Measurements from ENCODE around the gene MAFG.
A peak's percentile ranks its signal among the peaks of the same experiment; 100 is the strongest.
"Not testable (repeated sequence)": the region's sequence is repeated elsewhere in the genome, so short reads cannot be mapped to it uniquely, and the experiment has no call there.

MAFG gene

GRCh38 chr17:81925860-81926450 is 1.6 kb downstream of the MAFG start:
- Histone ChIP-seq H3K36me3 (ENCODE audit: insufficient read depth, low read length) (no peaks in the 10 kb centered on the region), H3K9ac (ENCODE audit: low read depth, low read length) (peak overlapping the region; percentile 66), H3K4me1 (ENCODE audit: insufficient read depth, low read length) (peaks cover 28% of the 10 kb centered on the region; the same call in 1 of the 2 replicates)

GRCh38 chr17:81924557-81925532 is 2.7 kb downstream of the MAFG start:
- Histone ChIP-seq H3K9me3 (ENCODE audit: control insufficient read depth, insufficient read depth, low read length) (no peaks in the 10 kb centered on the region), H3K9ac (ENCODE audit: low read depth, low read length) (peak overlapping the region; percentile 59; the same call in 1 of the 2 replicates), H3K36me3 (ENCODE audit: insufficient read depth, low read length) (no peaks in the 10 kb centered on the region; the same call in 1 of the 2 replicates), H3K4me1 (ENCODE audit: insufficient read depth, low read length) (peaks cover 28% of the 10 kb centered on the region; the same call in 1 of the 2 replicates)

More at GRCh38 chr17:81925860-81926450, 1.6 kb downstream of the MAFG start:
- no peaks in the 10 kb centered on the region for H3K9me3 ChIP-seq (ENCODE audit: control insufficient read depth, insufficient read depth, low read length)

- H3K4me1 ChIP-seq (ENCODE audit: insufficient read depth, low read length), result peaks cover 28% of the 10 kb centered on the region; the same call in 1 of the 2 replicates
- peaks cover 2% of the 10 kb centered on the region; the same call in 1 of the 2 replicates for H3K36me3 ChIP-seq (ENCODE audit: insufficient read depth, low read length)
- peak overlapping the region; percentile 59 for H3K9ac ChIP-seq (ENCODE audit: low read depth, low read length)
- no peaks in the 10 kb centered on the region for H3K9me3 ChIP-seq (ENCODE audit: control insufficient read depth, insufficient read depth, low read length)
These were observed 4.0 kb downstream of the MAFG start for GRCh38 chr17:81923302-81924260.

GRCh38 chr17:81922566-81923301 is 4.8 kb downstream of the MAFG start:
- peaks cover 28% of the 10 kb centered on the region; the same call in 1 of the 2 replicates for H3K4me1 ChIP-seq (ENCODE audit: insufficient read depth, low read length)
- peaks cover 2% of the 10 kb centered on the region; the same call in 1 of the 2 replicates for H3K36me3 ChIP-seq (ENCODE audit: insufficient read depth, low read length)
- no peaks in the 10 kb centered on the region for H3K9me3 ChIP-seq (ENCODE audit: control insufficient read depth, insufficient read depth, low read length)
- H3K9ac ChIP-seq (ENCODE audit: low read depth, low read length), result peak overlapping the region; percentile 24; the same call in 1 of the 2 replicates

GRCh38 chr17:81921996-81922565 is 5.5 kb downstream of the MAFG start:
- Histone ChIP-seq H3K9ac (ENCODE audit: low read depth, low read length) (no peak overlapping the region), H3K9me3 (ENCODE audit: control insufficient read depth, insufficient read depth, low read length) (no peaks in the 10 kb centered on the region), H3K4me1 (ENCODE audit: insufficient read depth, low read length) (peaks cover 32% of the 10 kb centered on the region), H3K36me3 (ENCODE audit: insufficient read depth, low read length) (peaks cover 2% of the 10 kb centered on the region; the same call in 1 of the 2 replicates)

GRCh38 chr17:81921537-81921862 is 6.0 kb downstream of the MAFG start:
- Histone ChIP-seq H3K9me3 (ENCODE audit: control insufficient read depth, insufficient read depth, low read length) (no peaks in the 10 kb centered on the region), H3K9ac (ENCODE audit: low read depth, low read length) (no peak overlapping the region), H3K36me3 (ENCODE audit: insufficient read depth, low read length) (peaks cover 2% of the 10 kb centered on the region; the same call in 1 of the 2 replicates), H3K4me1 (ENCODE audit: insufficient read depth, low read length) (peaks cover 37% of the 10 kb centered on the region)

GRCh38 chr17:81920612-81921536 is 6.7 kb downstream of the MAFG start:
- H3K36me3 ChIP-seq (ENCODE audit: insufficient read depth, low read length), result peaks cover 2% of the 10 kb centered on the region; the same call in 1 of the 2 replicates
- H3K9me3 ChIP-seq (ENCODE audit: control insufficient read depth, insufficient read depth, low read length), result no peaks in the 10 kb centered on the region
- H3K4me1 ChIP-seq (ENCODE audit: insufficient read depth, low read length), result peaks cover 34% of the 10 kb centered on the region
- no peak overlapping the region for H3K9ac ChIP-seq (ENCODE audit: low read depth, low read length)

- Histone ChIP-seq H3K4me1 (ENCODE audit: insufficient read depth, low read length) (peaks cover 19% of the 10 kb centered on the region), H3K9ac (ENCODE audit: low read depth, low read length) (no peak overlapping the region), H3K9me3 (ENCODE audit: control insufficient read depth, insufficient read depth, low read length) (no peaks in the 10 kb centered on the region), H3K36me3 (ENCODE audit: insufficient read depth, low read length) (peaks cover 2% of the 10 kb centered on the region; the same call in 1 of the 2 replicates)
These were observed 8.5 kb downstream of the MAFG start for GRCh38 chr17:81918832-81919545.

GRCh38 chr17:81918333-81918669 is 9.2 kb downstream of the MAFG start:
- H3K4me1 ChIP-seq (ENCODE audit: insufficient read depth, low read length), result peaks cover 14% of the 10 kb centered on the region
- not testable (repeated sequence) for H3K36me3 ChIP-seq (ENCODE audit: insufficient read depth, low read length)

GRCh38 chr17:81917565-81918332 is 9.8 kb downstream of the MAFG start, which contains the start of gene SIRT7:
Gene SIRT7 (minus strand): TSS chr17:81918176. CDS start chr17:81918131, 45 bp downstream.
- Histone ChIP-seq H3K4me1 (ENCODE audit: insufficient read depth, low read length) (peaks cover 12% of the 10 kb centered on the region), H3K36me3 (ENCODE audit: insufficient read depth, low read length) (peaks cover 2% of the 10 kb centered on the region; the same call in 1 of the 2 replicates), H3K9me3 (ENCODE audit: control insufficient read depth, insufficient read depth, low read length) (no peaks in the 10 kb centered on the region), H3K9ac (ENCODE audit: low read depth, low read length) (peak within 1 kb of the TSS; percentile 85)

More at GRCh38 chr17:81918333-81918669, 9.2 kb downstream of the MAFG start:
- peak overlapping the region; percentile 85; the same call in 1 of the 2 replicates for H3K9ac ChIP-seq (ENCODE audit: low read depth, low read length)
- not testable (repeated sequence) for H3K9me3 ChIP-seq (ENCODE audit: control insufficient read depth, insufficient read depth, low read length)
